ENCODE data around the gene TBC1D22B. TPM values are rescaled to one million over a fixed set of nuclear protein-coding genes. Genes with fewer than 3 reads are reported as not detected.

TBC1D22B gene
- total and polyA plus RNA-seq, 2 of the 13 experiments (the other 11 are each of a cell fraction or from before 2014, with no cell fraction given) = 9.7 to 12.9 TPM

DNA sequence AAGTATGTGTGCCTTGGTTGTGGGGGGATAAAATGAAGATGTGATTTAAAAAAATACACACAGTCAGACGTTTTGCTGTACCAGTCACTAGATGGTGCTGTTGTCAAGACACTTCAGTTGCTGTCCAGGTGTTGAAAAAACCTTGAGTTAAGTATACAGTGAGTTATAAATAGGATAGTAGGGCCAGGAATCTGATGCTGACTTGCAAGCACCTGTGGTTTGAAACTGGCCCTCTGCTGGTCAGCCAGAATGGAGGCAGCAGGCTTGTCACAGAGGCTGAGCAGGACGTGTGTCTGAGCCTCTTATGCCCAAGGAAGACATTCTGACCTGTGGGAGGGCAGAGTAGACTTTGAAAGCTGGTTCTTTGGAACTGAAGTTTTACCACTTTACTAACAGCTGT lies 124.0 kb downstream of the TBC1D22B start (continued):
- TF ChIP-seq, protein P1, sequence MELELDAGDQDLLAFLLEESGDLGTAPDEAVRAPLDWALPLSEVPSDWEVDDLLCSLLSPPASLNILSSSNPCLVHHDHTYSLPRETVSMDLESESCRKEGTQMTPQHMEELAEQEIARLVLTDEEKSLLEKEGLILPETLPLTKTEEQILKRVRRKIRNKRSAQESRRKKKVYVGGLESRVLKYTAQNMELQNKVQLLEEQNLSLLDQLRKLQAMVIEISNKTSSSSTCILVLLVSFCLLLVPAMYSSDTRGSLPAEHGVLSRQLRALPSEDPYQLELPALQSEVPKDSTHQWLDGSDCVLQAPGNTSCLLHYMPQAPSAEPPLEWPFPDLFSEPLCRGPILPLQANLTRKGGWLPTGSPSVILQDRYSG (CRISPR knock-in tag; IDR thresholded peaks at IDR 0.05) = no peak
- no peak for TF ChIP-seq SMAD1 (CRISPR knock-in tag; IDR thresholded peaks at IDR 0.05; ENCODE audit: borderline replicate concordance, low read depth)
- TF ChIP-seq SP140L (CRISPR knock-in tag; IDR thresholded peaks at IDR 0.05; ENCODE audit: borderline replicate concordance) = no peak
- TF ChIP-seq ZNF253 (CRISPR knock-in tag; IDR thresholded peaks at IDR 0.05; ENCODE audit: borderline replicate concordance) = no peak
- TF ChIP-seq, protein P2, sequence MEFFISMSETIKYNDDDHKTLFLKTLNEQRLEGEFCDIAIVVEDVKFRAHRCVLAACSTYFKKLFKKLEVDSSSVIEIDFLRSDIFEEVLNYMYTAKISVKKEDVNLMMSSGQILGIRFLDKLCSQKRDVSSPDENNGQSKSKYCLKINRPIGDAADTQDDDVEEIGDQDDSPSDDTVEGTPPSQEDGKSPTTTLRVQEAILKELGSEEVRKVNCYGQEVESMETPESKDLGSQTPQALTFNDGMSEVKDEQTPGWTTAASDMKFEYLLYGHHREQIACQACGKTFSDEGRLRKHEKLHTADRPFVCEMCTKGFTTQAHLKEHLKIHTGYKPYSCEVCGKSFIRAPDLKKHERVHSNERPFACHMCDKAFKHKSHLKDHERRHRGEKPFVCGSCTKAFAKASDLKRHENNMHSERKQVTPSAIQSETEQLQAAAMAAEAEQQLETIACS (CRISPR knock-in tag; IDR thresholded peaks at IDR 0.05) = no peak
- no peak for TF ChIP-seq PCBP1 (IDR thresholded peaks at IDR 0.05; ENCODE audit: borderline replicate concordance, low read depth, low read length)
- TF ChIP-seq, protein P3, sequence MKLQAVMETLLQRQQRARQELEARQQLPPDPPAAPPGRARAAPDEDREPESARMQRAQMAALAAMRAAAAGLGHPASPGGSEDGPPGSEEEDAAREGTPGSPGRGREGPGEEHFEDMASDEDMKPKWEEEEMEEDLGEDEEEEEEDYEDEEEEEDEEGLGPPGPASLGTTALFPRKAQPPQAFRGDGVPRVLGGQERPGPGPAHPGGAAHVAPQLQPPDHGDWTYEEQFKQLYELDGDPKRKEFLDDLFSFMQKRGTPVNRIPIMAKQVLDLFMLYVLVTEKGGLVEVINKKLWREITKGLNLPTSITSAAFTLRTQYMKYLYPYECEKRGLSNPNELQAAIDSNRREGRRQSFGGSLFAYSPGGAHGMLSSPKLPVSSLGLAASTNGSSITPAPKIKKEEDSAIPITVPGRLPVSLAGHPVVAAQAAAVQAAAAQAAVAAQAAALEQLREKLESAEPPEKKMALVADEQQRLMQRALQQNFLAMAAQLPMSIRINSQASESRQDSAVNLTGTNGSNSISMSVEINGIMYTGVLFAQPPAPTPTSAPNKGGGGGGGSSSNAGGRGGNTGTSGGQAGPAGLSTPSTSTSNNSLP (IDR thresholded peaks at IDR 0.05; ENCODE audit: low read depth, low read length) = peak; percentile 68
- no peak for TF ChIP-seq ZNF30 (CRISPR knock-in tag; IDR thresholded peaks at IDR 0.05)
- TF ChIP-seq SALL1 (CRISPR knock-in tag; IDR thresholded peaks at IDR 0.05) = no peak
- TF ChIP-seq, protein P4, sequence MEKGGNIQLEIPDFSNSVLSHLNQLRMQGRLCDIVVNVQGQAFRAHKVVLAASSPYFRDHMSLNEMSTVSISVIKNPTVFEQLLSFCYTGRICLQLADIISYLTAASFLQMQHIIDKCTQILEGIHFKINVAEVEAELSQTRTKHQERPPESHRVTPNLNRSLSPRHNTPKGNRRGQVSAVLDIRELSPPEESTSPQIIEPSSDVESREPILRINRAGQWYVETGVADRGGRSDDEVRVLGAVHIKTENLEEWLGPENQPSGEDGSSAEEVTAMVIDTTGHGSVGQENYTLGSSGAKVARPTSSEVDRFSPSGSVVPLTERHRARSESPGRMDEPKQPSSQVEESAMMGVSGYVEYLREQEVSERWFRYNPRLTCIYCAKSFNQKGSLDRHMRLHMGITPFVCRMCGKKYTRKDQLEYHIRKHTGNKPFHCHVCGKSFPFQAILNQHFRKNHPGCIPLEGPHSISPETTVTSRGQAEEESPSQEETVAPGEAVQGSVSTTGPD (CRISPR knock-in tag; IDR thresholded peaks at IDR 0.05) = no peak
- TF ChIP-seq, protein P5, sequence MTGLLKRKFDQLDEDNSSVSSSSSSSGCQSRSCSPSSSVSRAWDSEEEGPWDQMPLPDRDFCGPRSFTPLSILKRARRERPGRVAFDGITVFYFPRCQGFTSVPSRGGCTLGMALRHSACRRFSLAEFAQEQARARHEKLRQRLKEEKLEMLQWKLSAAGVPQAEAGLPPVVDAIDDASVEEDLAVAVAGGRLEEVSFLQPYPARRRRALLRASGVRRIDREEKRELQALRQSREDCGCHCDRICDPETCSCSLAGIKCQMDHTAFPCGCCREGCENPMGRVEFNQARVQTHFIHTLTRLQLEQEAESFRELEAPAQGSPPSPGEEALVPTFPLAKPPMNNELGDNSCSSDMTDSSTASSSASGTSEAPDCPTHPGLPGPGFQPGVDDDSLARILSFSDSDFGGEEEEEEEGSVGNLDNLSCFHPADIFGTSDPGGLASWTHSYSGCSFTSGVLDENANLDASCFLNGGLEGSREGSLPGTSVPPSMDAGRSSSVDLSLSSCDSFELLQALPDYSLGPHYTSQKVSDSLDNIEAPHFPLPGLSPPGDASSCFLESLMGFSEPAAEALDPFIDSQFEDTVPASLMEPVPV (CRISPR knock-in tag; IDR thresholded peaks at IDR 0.05) = no peak
- TF ChIP-seq, protein P6, sequence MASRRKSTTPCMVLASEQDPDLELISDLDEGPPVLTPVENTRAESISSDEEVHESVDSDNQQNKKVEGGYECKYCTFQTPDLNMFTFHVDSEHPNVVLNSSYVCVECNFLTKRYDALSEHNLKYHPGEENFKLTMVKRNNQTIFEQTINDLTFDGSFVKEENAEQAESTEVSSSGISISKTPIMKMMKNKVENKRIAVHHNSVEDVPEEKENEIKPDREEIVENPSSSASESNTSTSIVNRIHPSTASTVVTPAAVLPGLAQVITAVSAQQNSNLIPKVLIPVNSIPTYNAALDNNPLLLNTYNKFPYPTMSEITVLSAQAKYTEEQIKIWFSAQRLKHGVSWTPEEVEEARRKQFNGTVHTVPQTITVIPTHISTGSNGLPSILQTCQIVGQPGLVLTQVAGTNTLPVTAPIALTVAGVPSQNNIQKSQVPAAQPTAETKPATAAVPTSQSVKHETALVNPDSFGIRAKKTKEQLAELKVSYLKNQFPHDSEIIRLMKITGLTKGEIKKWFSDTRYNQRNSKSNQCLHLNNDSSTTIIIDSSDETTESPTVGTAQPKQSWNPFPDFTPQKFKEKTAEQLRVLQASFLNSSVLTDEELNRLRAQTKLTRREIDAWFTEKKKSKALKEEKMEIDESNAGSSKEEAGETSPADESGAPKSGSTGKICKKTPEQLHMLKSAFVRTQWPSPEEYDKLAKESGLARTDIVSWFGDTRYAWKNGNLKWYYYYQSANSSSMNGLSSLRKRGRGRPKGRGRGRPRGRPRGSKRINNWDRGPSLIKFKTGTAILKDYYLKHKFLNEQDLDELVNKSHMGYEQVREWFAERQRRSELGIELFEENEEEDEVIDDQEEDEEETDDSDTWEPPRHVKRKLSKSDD (CRISPR knock-in tag; IDR thresholded peaks at IDR 0.05; ENCODE audit: low read depth) = 0 out of 2 replicates have a peak, but pooled peaks have one; percentile 29
- no peak for TF ChIP-seq SRSF1 (optimal IDR thresholded peaks at IDR 0.05; ENCODE audit: low read depth, low read length)
- no peak for TF ChIP-seq POLR2AphosphoS5 (IDR thresholded peaks at IDR 0.05; ENCODE audit: low read depth, low read length)
- TF ChIP-seq ZNF232 (CRISPR knock-in tag; IDR thresholded peaks at IDR 0.05; ENCODE audit: borderline replicate concordance) = no peak
- TF ChIP-seq, protein P7, sequence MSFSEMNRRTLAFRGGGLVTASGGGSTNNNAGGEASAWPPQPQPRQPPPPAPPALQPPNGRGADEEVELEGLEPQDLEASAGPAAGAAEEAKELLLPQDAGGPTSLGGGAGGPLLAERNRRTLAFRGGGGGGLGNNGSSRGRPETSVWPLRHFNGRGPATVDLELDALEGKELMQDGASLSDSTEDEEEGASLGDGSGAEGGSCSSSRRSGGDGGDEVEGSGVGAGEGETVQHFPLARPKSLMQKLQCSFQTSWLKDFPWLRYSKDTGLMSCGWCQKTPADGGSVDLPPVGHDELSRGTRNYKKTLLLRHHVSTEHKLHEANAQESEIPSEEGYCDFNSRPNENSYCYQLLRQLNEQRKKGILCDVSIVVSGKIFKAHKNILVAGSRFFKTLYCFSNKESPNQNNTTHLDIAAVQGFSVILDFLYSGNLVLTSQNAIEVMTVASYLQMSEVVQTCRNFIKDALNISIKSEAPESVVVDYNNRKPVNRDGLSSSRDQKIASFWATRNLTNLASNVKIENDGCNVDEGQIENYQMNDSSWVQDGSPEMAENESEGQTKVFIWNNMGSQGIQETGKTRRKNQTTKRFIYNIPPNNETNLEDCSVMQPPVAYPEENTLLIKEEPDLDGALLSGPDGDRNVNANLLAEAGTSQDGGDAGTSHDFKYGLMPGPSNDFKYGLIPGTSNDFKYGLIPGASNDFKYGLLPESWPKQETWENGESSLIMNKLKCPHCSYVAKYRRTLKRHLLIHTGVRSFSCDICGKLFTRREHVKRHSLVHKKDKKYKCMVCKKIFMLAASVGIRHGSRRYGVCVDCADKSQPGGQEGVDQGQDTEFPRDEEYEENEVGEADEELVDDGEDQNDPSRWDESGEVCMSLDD (CRISPR knock-in tag; IDR thresholded peaks at IDR 0.05; ENCODE audit: borderline replicate concordance) = no peak

All from HepG2 (cell line).